ENCODE results near the gene TTC28.

- no peak for TF ChIP-seq EZH2 (IDR thresholded peaks at IDR 0.05; ENCODE audit: insufficient read depth, low read length)
- TF ChIP-seq CTCF (IDR thresholded peaks at IDR 0.05; ENCODE audit: insufficient read depth, low read depth, low read length), result no peak
These were observed 558.7 kb downstream of the TTC28 start for GRCh38 chr22:28120691-28121592.
